Measurements from ENCODE around the gene NASP.

Gene NASP

DNA sequence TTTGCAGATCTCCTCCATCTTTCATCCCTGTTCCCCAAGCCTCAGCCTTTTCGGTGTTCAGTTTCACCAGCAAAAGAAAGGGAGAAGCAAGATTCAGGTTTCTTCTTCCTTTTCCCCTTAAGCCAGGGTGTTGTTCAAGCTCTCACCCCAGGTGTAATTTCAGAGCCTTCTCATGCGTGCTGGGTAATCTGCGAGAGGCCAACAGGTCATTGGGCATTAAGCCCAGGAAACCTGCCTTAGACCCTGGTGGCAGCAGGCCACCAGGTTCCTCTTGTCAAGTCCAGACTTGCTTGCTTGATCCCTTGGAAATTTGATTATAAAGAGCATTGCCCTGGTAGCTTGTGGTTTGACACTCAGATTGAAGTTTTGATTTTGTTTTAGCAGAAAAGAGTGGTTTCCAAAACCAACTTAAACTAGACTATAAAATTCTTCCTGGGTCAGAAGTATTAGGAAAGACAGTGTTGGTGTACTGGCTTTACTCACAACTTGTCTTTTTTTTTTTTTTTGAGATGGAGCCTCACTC lies 26.4 kb upstream of the NASP start:
- TF ChIP-seq, protein P1, sequence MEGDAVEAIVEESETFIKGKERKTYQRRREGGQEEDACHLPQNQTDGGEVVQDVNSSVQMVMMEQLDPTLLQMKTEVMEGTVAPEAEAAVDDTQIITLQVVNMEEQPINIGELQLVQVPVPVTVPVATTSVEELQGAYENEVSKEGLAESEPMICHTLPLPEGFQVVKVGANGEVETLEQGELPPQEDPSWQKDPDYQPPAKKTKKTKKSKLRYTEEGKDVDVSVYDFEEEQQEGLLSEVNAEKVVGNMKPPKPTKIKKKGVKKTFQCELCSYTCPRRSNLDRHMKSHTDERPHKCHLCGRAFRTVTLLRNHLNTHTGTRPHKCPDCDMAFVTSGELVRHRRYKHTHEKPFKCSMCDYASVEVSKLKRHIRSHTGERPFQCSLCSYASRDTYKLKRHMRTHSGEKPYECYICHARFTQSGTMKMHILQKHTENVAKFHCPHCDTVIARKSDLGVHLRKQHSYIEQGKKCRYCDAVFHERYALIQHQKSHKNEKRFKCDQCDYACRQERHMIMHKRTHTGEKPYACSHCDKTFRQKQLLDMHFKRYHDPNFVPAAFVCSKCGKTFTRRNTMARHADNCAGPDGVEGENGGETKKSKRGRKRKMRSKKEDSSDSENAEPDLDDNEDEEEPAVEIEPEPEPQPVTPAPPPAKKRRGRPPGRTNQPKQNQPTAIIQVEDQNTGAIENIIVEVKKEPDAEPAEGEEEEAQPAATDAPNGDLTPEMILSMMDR (conservative IDR thresholded peaks at IDR 0.05): no peak
- H3K27ac ChIP-seq: peak overlapping the region; percentile 58

DNA sequence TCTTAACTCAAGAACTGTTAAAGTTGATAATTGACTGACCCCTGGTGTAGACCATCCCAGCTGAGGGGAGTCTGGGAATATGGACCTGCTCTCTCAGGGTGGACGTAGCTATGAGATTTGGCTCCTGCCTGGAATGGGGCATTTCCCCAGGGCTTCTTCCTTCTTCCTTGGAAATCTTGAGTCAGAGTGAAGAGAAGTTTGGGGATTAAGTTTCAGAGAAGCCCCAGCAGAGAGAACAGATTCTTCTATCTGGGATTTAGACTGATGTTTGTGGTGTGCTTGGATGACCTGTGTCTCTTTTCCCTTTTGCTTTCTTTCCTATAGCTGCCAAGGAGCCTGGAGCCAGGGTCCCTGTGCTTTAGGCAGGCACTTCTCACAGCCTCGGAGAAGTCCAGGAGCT lies 20.0 kb upstream of the NASP start:
- TF ChIP-seq, protein P1 (conservative IDR thresholded peaks at IDR 0.05): no peak
- no peak overlapping the region for H3K27ac ChIP-seq

DNA sequence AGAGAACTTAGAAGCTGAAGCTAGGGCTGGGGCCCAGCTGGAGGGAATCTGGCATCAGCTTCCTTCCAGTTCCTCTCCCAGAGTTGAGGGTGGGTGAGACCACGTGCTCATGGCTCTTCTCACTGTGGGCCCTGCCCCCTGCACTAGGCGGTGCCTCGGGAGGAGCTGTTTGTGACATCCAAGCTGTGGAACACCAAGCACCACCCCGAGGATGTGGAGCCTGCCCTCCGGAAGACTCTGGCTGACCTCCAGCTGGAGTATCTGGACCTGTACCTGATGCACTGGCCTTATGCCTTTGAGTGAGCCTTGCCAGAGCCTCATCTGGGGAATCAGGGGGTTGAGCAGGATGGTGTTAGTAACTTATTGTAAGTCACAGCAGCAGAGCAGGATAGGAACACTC lies 17.1 kb upstream of the NASP start:
- H3K27ac ChIP-seq: peak overlapping the region; percentile 59
- TF ChIP-seq, protein P1 (conservative IDR thresholded peaks at IDR 0.05): no peak

DNA sequence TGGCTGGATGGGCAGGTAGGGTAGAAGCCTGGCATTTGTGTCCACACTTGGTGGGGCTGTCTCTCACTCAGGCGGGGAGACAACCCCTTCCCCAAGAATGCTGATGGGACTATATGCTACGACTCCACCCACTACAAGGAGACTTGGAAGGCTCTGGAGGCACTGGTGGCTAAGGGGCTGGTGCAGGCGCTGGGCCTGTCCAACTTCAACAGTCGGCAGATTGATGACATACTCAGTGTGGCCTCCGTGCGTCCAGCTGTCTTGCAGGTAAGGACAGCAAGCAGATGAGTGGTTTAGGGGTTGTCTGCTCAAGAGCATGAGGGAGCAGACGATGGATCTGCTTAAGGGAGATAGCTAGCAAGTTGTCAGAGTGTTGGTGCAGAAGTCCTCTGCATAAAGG lies 15.9 kb upstream of the NASP start:
- peak overlapping the region; percentile 59 for H3K27ac ChIP-seq
- TF ChIP-seq, protein P1 (conservative IDR thresholded peaks at IDR 0.05): no peak

DNA sequence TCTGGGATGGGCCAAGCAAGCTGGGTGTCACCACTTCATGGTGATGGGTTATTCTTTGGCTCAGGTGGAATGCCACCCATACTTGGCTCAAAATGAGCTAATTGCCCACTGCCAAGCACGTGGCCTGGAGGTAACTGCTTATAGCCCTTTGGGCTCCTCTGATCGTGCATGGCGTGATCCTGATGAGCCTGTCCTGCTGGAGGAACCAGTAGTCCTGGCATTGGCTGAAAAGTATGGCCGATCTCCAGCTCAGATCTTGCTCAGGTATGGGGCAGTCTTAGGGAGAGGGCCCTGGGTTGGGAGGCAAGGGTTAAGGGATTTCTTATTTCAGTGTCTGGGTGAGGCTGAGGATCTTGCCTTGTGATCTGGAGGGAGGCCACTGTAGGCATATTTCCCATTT lies 15.4 kb upstream of the NASP start:
- H3K27ac ChIP-seq: peak overlapping the region; percentile 59
- TF ChIP-seq, protein P1 (conservative IDR thresholded peaks at IDR 0.05): no peak

DNA sequence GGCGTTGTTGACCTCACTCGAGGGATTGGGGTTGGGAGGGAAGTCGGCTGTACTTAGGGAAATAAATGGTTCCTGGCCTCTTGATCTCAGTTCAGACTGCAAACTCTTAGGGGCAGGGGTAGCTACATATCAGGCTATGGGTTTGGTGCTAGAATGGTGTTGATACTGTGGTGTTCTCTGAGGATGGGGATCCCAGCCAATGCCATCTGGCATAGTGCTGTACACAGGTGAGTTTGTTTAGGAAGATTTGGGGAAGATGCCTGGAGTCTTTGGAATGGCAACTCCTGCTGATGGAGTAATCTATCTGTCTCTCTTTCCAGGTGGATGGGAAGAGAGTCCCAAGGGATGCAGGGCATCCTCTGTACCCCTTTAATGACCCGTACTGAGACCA lies 14.3 kb upstream of the NASP start:
- H3K27ac ChIP-seq: peak overlapping the region; percentile 59

DNA sequence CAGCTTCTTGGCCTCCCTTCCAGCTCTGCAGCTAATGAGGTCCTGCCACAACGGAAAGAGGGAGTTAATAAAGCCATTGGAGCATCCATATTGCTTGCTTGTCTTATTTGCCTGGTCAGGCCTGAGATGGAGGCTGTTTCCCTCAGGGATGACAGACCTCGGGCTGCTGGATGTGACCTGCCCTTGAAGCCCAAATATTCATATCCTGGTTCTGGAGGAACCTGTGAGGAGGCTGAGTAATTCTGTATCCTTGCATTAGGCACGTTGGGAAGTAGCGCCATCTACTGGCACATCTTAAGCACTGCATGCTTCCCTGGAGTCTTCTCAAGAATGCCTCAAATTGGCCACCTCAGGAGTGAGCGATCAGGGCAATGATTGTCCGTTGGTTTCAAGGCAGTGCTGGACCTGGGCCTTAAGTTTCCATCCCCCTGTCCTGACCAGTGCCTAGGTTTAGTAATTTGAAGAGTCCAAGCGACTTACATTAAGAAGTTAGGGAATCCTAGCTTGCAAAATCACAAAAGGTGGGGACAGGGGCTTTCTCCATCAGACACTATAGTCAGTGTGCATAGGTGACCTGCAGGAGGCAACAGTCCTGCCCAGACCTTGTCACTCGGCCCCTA lies 13.8 kb upstream of the NASP start:
- peak overlapping the region; percentile 59 for H3K27ac ChIP-seq
- TF ChIP-seq, protein P1 (conservative IDR thresholded peaks at IDR 0.05): peak; percentile 98

More for the DNA sequence above, 14.3 kb upstream of the NASP start:
- TF ChIP-seq, protein P1 (conservative IDR thresholded peaks at IDR 0.05): no peak
